Gastroesophageal sphincter (tissue), 4 donors: Measurements from ENCODE around the gene TNS1. TPM values are rescaled to one million over a fixed set of nuclear protein-coding genes. Genes with fewer than 3 reads are reported as not detected.

Source experiments
- ATAC-seq: fragments of 150-250 bp; one replicate; pipeline ENCODE4 v1.9.1; 2016; ENCODE audit warnings: mild to moderate bottlenecking, moderate library complexity
- H3K27ac ChIP-seq, 4 donors: fragments of 200-600 bp; sonication (generic) in 3 of 4; 1 replicate in 3 of 4; 2 replicates in 1 of 4; pipeline ENCODE4 v1.5.1; 2016 to 2019
- H3K27me3 ChIP-seq: fragments of 200-600 bp; sonication (generic); one replicate; pipeline ENCODE4 v1.5.1; 2019
- H3K36me3 ChIP-seq, 2 donors: fragments of 200-600 bp; sonication (generic); one replicate each; pipeline ENCODE4 v1.5.1; 2019; ENCODE audit warnings: control low read depth in 1 of 2
- H3K4me1 ChIP-seq, 3 donors: fragments of 200-600 bp; sonication (generic); 1 replicate in 2 of 3; 2 replicates in 1 of 3; pipeline ENCODE4 v1.5.1; 2016 to 2019; ENCODE audit warnings: control low read depth in 2 of 3
- H3K4me3 ChIP-seq, 2 donors: fragments of 200-600 bp; sonication (generic); one replicate each; pipeline ENCODE4 v1.5.1; 2019; ENCODE audit warnings: mild to moderate bottlenecking in 1 of 2, moderate library complexity in 1 of 2
- H3K9me3 ChIP-seq, 3 donors: fragments of 200-600 bp; sonication (generic); one replicate each; pipeline ENCODE4 v1.5.1; 2017 to 2019; ENCODE audit warnings: control low read depth in 2 of 3
- EP300 ChIP-seq: sonication (generic); formaldehyde crosslinking; IDR thresholded peaks from one replicate; pipeline ENCODE4 v1.6.1; 2017; ENCODE audit warnings: antibody characterized with exemption, mild to moderate bottlenecking
- POLR2A ChIP-seq, 2 donors: fragments of 450-650 bp; IDR thresholded peaks; one replicate each; pipeline ENCODE4 v1.6.1; 2017; ENCODE audit warnings: antibody characterized with exemption in 2 of 2, mild to moderate bottlenecking in 2 of 2, moderate library complexity in 1 of 2
- POLR2AphosphoS5 ChIP-seq: sonication (generic); formaldehyde crosslinking; IDR thresholded peaks from one replicate; pipeline ENCODE4 v1.6.1; 2017; ENCODE audit warnings: antibody characterized with exemption
- WGBS, 2 donors: methylation state at CpG; one replicate each; pipeline ENCODE4 v1.1.5; 2018; ENCODE audit warnings: low coverage in 1 of 2; 5-methylcytosine and 5-hydroxymethylcytosine counted together
- total RNA-seq, 4 donors: library from RNA; depleted of rRNA; stranded (reverse); fragments of >200 nt; gene quantifications; one replicate each; pipeline ENCODE4 v1.1.0, GENCODE V29; 2016
- TF ChIP-seq, protein P1 (sequence below), 4 experiments: fragments of 200-600 bp in 2 of 4; fragments of 450-650 bp in 2 of 4; sonication (generic) in 1 of 4; IDR thresholded peaks; one replicate each; pipeline ENCODE4 v1.5.1; 2017 to 2019; ENCODE audit warnings: antibody characterized with exemption in 4 of 4, mild to moderate bottlenecking in 2 of 4, moderate library complexity in 2 of 4

The TNS1 gene
- total RNA-seq, 4 donors from 2014 or later = 825 to 2,193 (median 1,462) TPM

DNA sequence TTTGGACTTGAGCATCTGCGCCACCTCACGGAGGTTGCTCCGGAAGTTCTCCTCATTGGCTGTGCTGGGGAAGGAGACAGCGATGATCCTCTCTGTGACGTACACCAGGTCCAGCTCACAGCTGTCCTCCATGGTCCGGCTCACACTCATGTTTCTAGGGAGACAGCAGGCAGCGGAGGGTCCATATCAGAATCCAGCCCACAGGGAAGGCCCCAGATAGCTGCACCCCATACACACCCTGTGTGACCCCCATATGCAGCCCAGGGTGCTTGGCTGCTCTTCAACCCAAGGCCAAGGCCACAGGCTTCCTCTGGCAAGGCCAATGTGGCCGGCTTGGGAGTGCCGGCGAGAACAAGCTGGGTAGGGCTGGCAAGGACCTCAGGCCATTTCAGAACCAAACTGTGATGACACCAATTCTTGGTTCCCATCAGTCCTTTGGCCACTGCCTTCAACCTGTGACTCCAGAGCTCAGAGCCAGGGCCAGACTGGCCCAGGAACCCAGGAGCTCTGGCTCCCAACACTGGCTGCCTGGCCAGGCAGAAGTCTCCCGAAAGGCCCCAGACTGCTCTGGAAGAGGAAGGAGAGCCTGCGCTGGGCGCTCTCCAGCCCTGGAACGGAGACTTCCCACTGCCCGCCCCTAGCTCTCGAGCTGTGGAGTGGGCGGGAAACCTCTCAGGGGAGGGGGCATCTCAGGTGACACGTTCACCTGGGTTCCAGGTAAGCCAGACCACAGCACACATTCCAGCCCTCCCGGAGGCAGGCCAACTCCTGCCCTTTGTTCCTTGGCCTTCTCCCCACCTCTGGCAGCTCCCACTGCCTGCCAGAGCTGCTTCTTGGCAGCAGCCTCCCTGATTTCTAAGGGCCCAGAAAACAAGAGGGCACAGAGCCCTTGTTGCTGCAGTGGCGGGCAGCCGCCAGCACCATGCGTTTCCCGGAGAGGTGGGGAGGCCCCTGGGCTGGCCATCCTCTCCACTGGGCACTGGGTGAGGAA lies 104.7 kb downstream of the TNS1 start:
- Histone ChIP-seq H3K4me1 (peaks cover 13 to 98% (median 47%) of the 10 kb centered on the region in 3 donors), H3K4me3 (no peak overlapping the region), H3K36me3 (peaks cover 0 to 84% of the 10 kb centered on the region in 2 donors), H3K27me3 (no peaks in the 10 kb centered on the region), H3K9me3 (no peaks in the 10 kb centered on the region), H3K27ac (peak overlapping the region; percentile 97 to 99 (median 97))
- WGBS, 2 donors = 40 to 74% methylated on average over 2 to 4 of the region's 23 CpGs
- TF ChIP-seq POLR2AphosphoS5 = peak; percentile 55
- no peak for TF ChIP-seq POLR2A (IDR thresholded peaks at IDR 0.05)
- TF ChIP-seq, protein P1, sequence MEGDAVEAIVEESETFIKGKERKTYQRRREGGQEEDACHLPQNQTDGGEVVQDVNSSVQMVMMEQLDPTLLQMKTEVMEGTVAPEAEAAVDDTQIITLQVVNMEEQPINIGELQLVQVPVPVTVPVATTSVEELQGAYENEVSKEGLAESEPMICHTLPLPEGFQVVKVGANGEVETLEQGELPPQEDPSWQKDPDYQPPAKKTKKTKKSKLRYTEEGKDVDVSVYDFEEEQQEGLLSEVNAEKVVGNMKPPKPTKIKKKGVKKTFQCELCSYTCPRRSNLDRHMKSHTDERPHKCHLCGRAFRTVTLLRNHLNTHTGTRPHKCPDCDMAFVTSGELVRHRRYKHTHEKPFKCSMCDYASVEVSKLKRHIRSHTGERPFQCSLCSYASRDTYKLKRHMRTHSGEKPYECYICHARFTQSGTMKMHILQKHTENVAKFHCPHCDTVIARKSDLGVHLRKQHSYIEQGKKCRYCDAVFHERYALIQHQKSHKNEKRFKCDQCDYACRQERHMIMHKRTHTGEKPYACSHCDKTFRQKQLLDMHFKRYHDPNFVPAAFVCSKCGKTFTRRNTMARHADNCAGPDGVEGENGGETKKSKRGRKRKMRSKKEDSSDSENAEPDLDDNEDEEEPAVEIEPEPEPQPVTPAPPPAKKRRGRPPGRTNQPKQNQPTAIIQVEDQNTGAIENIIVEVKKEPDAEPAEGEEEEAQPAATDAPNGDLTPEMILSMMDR (IDR thresholded peaks at IDR 0.05) = peak in 1 of 4 experiments; percentile 4
- no peak for TF ChIP-seq EP300
- peak; percentile 8 for ATAC-seq

DNA sequence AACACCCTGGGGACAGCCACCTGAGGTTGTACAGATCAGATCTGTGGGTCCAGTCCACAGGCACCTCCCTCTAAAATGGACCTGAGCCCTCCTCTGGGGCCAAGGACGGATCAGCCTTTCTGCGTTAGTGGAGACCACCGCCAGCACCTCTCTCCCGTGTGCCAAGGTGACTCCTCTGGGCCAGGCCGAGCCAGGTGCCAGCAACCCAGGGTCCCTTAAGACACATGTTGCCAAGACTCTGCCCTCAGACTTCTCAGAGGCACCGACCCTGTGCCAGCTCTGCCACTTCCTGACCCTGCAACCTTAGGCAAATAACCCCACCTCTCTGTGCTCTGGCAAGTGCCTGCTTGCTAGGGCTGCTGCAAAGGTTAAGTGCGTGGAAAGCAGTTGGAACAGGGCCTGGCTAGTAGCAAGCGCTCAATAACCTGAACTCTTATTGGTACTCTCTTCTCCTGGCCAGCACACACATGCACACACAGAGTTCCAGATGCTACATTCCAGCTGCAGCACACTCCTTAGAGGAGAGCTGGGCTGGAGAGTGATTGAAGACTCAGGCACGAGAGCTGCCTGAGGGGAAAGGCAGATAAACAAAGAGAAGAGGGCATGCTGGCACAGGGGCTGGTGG lies 105.6 kb downstream of the TNS1 start:
- H3K27ac ChIP-seq = peak overlapping the region; percentile 97 to 99 (median 97)
- no peak overlapping the region for H3K4me3 ChIP-seq
- no peaks in the 10 kb centered on the region for H3K9me3 ChIP-seq
- TF ChIP-seq, protein P1 (IDR thresholded peaks at IDR 0.05) = no peak
- TF ChIP-seq EP300 = no peak
- peak; percentile 9 for TF ChIP-seq POLR2AphosphoS5
- TF ChIP-seq POLR2A (IDR thresholded peaks at IDR 0.05) = no peak
- H3K27me3 ChIP-seq = no peaks in the 10 kb centered on the region
- WGBS, 2 donors = 43% methylated on average over 1 of the region's 9 CpGs; no CpG with 5 or more reads in 1 of the 2 donors
- H3K4me1 ChIP-seq = peaks cover 10 to 98% (median 37%) of the 10 kb centered on the region in 3 donors
- peaks cover 0 to 93% of the 10 kb centered on the region in 2 donors for H3K36me3 ChIP-seq
- no peak for ATAC-seq

DNA sequence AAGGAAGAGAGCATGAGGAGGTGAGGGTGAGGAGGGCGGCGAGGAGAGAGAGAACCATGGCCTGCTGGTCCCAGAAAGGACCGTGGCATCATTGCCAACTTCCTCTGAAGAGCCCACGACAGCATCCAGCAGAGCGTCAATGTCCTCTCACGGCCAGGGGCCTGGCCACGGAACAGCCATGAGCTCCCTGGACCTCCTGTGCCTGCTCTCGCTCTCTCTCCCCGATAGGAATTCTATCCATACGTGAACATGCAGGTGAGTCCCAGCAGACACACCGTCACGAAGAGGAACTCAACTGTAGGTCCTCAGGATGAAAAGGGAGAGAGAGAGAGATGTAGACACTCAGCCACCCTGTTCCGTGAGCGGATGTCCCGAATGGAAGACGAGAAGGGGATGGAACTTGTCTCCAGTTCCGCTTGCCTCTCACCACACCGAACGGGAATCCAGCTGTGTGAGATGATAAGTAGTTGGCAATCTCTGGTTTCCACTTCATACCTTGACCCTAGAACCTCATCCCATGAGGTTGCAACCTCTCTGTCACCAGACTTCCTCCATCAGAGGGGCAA lies 107.6 kb downstream of the TNS1 start:
- peaks cover 3 to 98% (median 26%) of the 10 kb centered on the region in 3 donors for H3K4me1 ChIP-seq
- H3K36me3 ChIP-seq = peaks cover 0 to 97% of the 10 kb centered on the region in 2 donors
- H3K9me3 ChIP-seq = no peaks in the 10 kb centered on the region
- H3K27me3 ChIP-seq = no peaks in the 10 kb centered on the region
- 63 to 73% methylated on average over 3 to 11 of the region's 19 CpGs for WGBS, 2 donors
- peak overlapping the region; percentile 48 to 97 (median 97) for H3K27ac ChIP-seq
- ATAC-seq = no peak
- TF ChIP-seq EP300 (no peak), POLR2A (IDR thresholded peaks at IDR 0.05) (no peak), POLR2AphosphoS5 (no peak)
- TF ChIP-seq, protein P1 (IDR thresholded peaks at IDR 0.05) = no peak
- H3K4me3 ChIP-seq = no peak overlapping the region

DNA sequence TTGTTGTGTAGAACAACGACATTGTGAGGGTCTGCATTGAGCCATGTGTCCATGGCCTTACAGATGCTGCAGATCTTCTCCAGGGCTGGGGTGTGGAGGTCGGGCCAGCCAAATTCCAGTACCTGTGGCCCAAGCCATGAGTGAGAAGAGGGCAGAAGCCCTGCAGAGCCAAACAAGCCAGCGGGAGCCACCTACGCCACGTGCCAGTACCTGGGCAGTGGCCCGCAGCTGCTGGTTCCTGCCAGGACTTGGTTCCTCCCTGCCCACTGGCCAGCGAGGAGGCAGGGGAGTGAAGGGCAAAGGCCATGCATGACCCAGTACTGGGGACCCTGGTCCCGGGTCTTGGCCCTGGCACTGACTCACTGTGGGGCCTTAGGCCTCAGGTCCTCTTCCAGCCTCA lies 109.4 kb downstream of the TNS1 start:
- 83% methylated on average over 1 of the region's 8 CpGs; no CpG with 5 or more reads in 1 of the 2 donors for WGBS, 2 donors
- peak overlapping the region; percentile 48 to 97 (median 97) for H3K27ac ChIP-seq
- H3K27me3 ChIP-seq = no peaks in the 10 kb centered on the region
- H3K4me3 ChIP-seq = no peak overlapping the region
- no peak for TF ChIP-seq EP300
- TF ChIP-seq POLR2A (IDR thresholded peaks at IDR 0.05) = no peak
- TF ChIP-seq POLR2AphosphoS5 = no peak
- TF ChIP-seq, protein P1 (IDR thresholded peaks at IDR 0.05) = no peak
- ATAC-seq = no peak
- peaks cover 0 to 100% of the 10 kb centered on the region in 2 donors for H3K36me3 ChIP-seq
- H3K4me1 ChIP-seq = peaks cover 3 to 98% (median 12%) of the 10 kb centered on the region in 3 donors
- H3K9me3 ChIP-seq = no peaks in the 10 kb centered on the region
